Progenitor cell of endocrine pancreas (in vitro differentiated cells): Measurements from ENCODE around the gene HOXA1. TPM values are rescaled to one million over a fixed set of nuclear protein-coding genes. Genes with fewer than 3 reads are reported as not detected.
A peak's percentile ranks its signal among the peaks of the same experiment; 100 is the strongest.

ENCODE experiments used
- DNase-seq: peaks from one replicate; pipeline ENCODE4 v3.0.0; 2021; ENCODE audit warnings: low spot score; ENCODE audit not compliant: unreplicated experiment
- H3K27ac Mint-ChIP-seq: 2 replicates; pipeline ENCODE4 v1.8.0; 2021; ENCODE audit warnings: mild to moderate bottlenecking, moderate library complexity, mixed read lengths
- H3K27me3 Mint-ChIP-seq: 2 replicates; pipeline ENCODE4 v1.8.0; 2021; ENCODE audit warnings: mixed read lengths
- H3K36me3 Mint-ChIP-seq: 2 replicates; pipeline ENCODE4 v1.8.0; 2022; ENCODE audit warnings: mixed read lengths; ENCODE audit not compliant: insufficient read depth
- H3K4me1 Mint-ChIP-seq: 2 replicates; pipeline ENCODE4 v1.8.0; 2021; ENCODE audit warnings: low read depth, mixed read lengths
- H3K4me3 Mint-ChIP-seq: 2 replicates; pipeline ENCODE4 v1.8.0; 2021; ENCODE audit warnings: low read depth, mild to moderate bottlenecking, moderate library complexity, mixed read lengths
- H3K9me3 Mint-ChIP-seq: 2 replicates; pipeline ENCODE4 v1.8.0; 2021; ENCODE audit warnings: low read depth, mixed read lengths
- CTCF ChIP-seq: fragments of 200-600 bp; sonication (generic); IDR thresholded peaks from one replicate; pipeline ENCODE4 v1.5.0; 2021; ENCODE audit warnings: antibody characterized with exemption, mild to moderate bottlenecking; ENCODE audit not compliant: unreplicated experiment
- total RNA-seq: library from RNA; stranded (reverse); gene quantifications from 2 replicates; pipeline ENCODE4 v1.2.1, GENCODE V29; 2021

Gene HOXA1
- total RNA-seq, 1 donor from 2014 or later = 31.2 TPM

- H3K4me3 Mint-ChIP-seq = peak overlapping the region; percentile 94
- H3K36me3 Mint-ChIP-seq = peaks cover 8% of the 10 kb centered on the region
- H3K9me3 Mint-ChIP-seq = no peaks in the 10 kb centered on the region
- no peak for TF ChIP-seq CTCF
- peak overlapping the region; percentile 37 for H3K27ac Mint-ChIP-seq
- peaks cover 62% of the 10 kb centered on the region for H3K4me1 Mint-ChIP-seq
- DNase-seq = no peak
- no peaks in the 10 kb centered on the region for H3K27me3 Mint-ChIP-seq
Observed at GRCh38 chr7:27093184-27093895, 2.5 kb downstream of the HOXA1 start.

- TF ChIP-seq CTCF = no peak
- Mint-ChIP-seq H3K36me3 (peaks cover 7% of the 10 kb centered on the region), H3K27ac (peak overlapping the region; percentile 94), H3K27me3 (no peaks in the 10 kb centered on the region), H3K4me1 (peaks cover 61% of the 10 kb centered on the region), H3K4me3 (peak overlapping the region; percentile 53), H3K9me3 (no peaks in the 10 kb centered on the region)
- DNase-seq = no peak
Observed at GRCh38 chr7:27092819-27093110, 3.0 kb downstream of the HOXA1 start.

GRCh38 chr7:27091941-27092818 lies 3.6 kb downstream of the HOXA1 start:
- H3K27me3 Mint-ChIP-seq = no peaks in the 10 kb centered on the region
- DNase-seq = no peak
- peaks cover 59% of the 10 kb centered on the region for H3K4me1 Mint-ChIP-seq
- peaks cover 4% of the 10 kb centered on the region for H3K9me3 Mint-ChIP-seq
- peaks cover 7% of the 10 kb centered on the region for H3K36me3 Mint-ChIP-seq
- H3K4me3 Mint-ChIP-seq = peak overlapping the region; percentile 53
- TF ChIP-seq CTCF = no peak
- peak overlapping the region; percentile 94 for H3K27ac Mint-ChIP-seq

- Mint-ChIP-seq H3K4me1 (peaks cover 59% of the 10 kb centered on the region), H3K4me3 (peak overlapping the region; percentile 57), H3K27me3 (no peaks in the 10 kb centered on the region), H3K36me3 (peaks cover 6% of the 10 kb centered on the region), H3K27ac (peak overlapping the region; percentile 94), H3K9me3 (peaks cover 4% of the 10 kb centered on the region)
- no peak for TF ChIP-seq CTCF
- no peak for DNase-seq
Observed at GRCh38 chr7:27091105-27091504, 4.7 kb downstream of the HOXA1 start.

- H3K36me3 Mint-ChIP-seq = peaks cover 4% of the 10 kb centered on the region
- peaks cover 45% of the 10 kb centered on the region for H3K4me1 Mint-ChIP-seq
- TF ChIP-seq CTCF = no peak
- H3K27me3 Mint-ChIP-seq = no peaks in the 10 kb centered on the region
- no peak for DNase-seq
- H3K27ac Mint-ChIP-seq = no peak overlapping the region
- no peak overlapping the region for H3K4me3 Mint-ChIP-seq
- peaks cover 4% of the 10 kb centered on the region for H3K9me3 Mint-ChIP-seq
Observed at GRCh38 chr7:27088002-27088922, 7.5 kb downstream of the HOXA1 start.
